Left cardiac atrium (tissue), 4 donors: Measurements from ENCODE around the gene DEXI. TPM values are rescaled to one million over a fixed set of nuclear protein-coding genes. Genes with fewer than 3 reads are reported as not detected.
"Not testable (repeated sequence)": the region's sequence is repeated elsewhere in the genome, so short reads cannot be mapped to it uniquely, and the experiment has no call there.

Experiments used
- ATAC-seq, 2 donors: fragments of 200-7000 bp; cut with Tn5 transposase; one replicate each; pipeline ENCODE4 v1.9.1; 2020; ENCODE audit warnings: mild to moderate bottlenecking in 2 of 2, moderate library complexity in 2 of 2
- DNase-seq: peaks from one replicate; pipeline ENCODE4 v3.0.0-alpha.2; 2020
- intact Hi-C, 2 donors: fragments of 100-400 bp; cut with DNase I; formaldehyde crosslinking; loops; one replicate each; pipeline versions ENCODE4 v1.14.1 to v1.15.1; 2022 to 2023
- total RNA-seq, 2 donors: library from RNA; stranded (reverse); fragmentation: NEBNext Ultra II Directional; extraction: Animal tissue kit (Norgen Biotek cat#: 25700); gene quantifications; one replicate each; pipeline ENCODE4 v1.2.1, GENCODE V29; 2021
- donor health status: DM: no; HTN: yes; CAD: no.
- donor health status: DM: no; HTN: yes; CAD: no; lungs with severe emphysema.
- donor health status: DM: yes; HTN: yes; CAD: no.
- donor health status: Dilated cardiomyopathy.

DEXI gene
- total RNA-seq, 2 donors from 2014 or later: 68.5 to 84.9 TPM

- ATAC-seq: no peak
- intact Hi-C loops: loop anchor here in 1 of 2 donors (10.0 kb wide), 1 partner anchor 358 kb away; no protein-coding TSS in a partner anchor
- DNase-seq: no peak
Measured at GRCh38 chr16:10932959-10933710, 9.1 kb downstream of the DEXI start.

GRCh38 chr16:10931977-10932632 lies 10.2 kb downstream of the DEXI start:
- intact Hi-C loops: loop anchor here in 1 of 2 donors (10.0 kb wide), 1 partner anchor 357 kb away; no protein-coding TSS in a partner anchor

GRCh38 chr16:10931134-10931533 lies 11.1 kb downstream of the DEXI start:
- no peak for DNase-seq
- ATAC-seq: no peak
- intact Hi-C loops: loop anchor here in 1 of 2 donors (10.0 kb wide), 1 partner anchor 356 kb away; no protein-coding TSS in a partner anchor

More at GRCh38 chr16:10931977-10932632, 10.2 kb downstream of the DEXI start:
- DNase-seq (no peak), ATAC-seq (no peak)

- intact Hi-C loops: loop anchor here in 1 of 2 donors (10.0 kb wide), 1 partner anchor 356 kb away; no protein-coding TSS in a partner anchor
Measured at GRCh38 chr16:10930755-10931093, 11.5 kb downstream of the DEXI start.

GRCh38 chr16:10929853-10930754 lies 12.2 kb downstream of the DEXI start:
- intact Hi-C loops: loop anchor here in 1 of 2 donors (10.0 kb wide), 1 partner anchor 355 kb away; no protein-coding TSS in a partner anchor
- DNase-seq: no peak
- ATAC-seq: peak; percentile 38 to 65

More at GRCh38 chr16:10930755-10931093, 11.5 kb downstream of the DEXI start:
- DNase-seq (no peak), ATAC-seq (no peak)

GRCh38 chr16:10929097-10929496 lies 13.2 kb downstream of the DEXI start:
- ATAC-seq, intact Hi-C loops, DNase-seq: not testable (repeated sequence)

GRCh38 chr16:10927497-10928112 lies 14.7 kb downstream of the DEXI start:
- DNase-seq (no peak), ATAC-seq (no peak)
- intact Hi-C loops: no loop called here

- intact Hi-C loops: no loop called here
- ATAC-seq (no peak), DNase-seq (no peak)
Measured at GRCh38 chr16:10926867-10927266, 15.4 kb downstream of the DEXI start.

GRCh38 chr16:10926094-10926493 lies 16.2 kb downstream of the DEXI start:
- no peak for ATAC-seq
- DNase-seq: no peak
- intact Hi-C loops: no loop called here

GRCh38 chr16:10925285-10925684 lies 17.0 kb downstream of the DEXI start:
- ATAC-seq, intact Hi-C loops, DNase-seq: not testable (repeated sequence)

GRCh38 chr16:10923650-10924214 lies 18.5 kb downstream of the DEXI start:
- ATAC-seq (peak; percentile 63 to 76), DNase-seq (peak; percentile 57)
- intact Hi-C loops: loop anchor here in 1 of 2 donors (5.0 kb wide), 1 partner anchor 96 kb away; no protein-coding TSS in a partner anchor

GRCh38 chr16:10923146-10923649 lies 19.1 kb downstream of the DEXI start:
- intact Hi-C loops: loop anchor here in 1 of 2 donors (5.0 kb wide), 1 partner anchor 96 kb away; no protein-coding TSS in a partner anchor
- DNase-seq (no peak), ATAC-seq (no peak)

GRCh38 chr16:10922328-10923145 lies 19.7 kb downstream of the DEXI start:
- ATAC-seq: peak; percentile 34 to 51
- intact Hi-C loops: loop anchor here in 1 of 2 donors (5.0 kb wide), 1 partner anchor 95 kb away; no protein-coding TSS in a partner anchor
- DNase-seq: peak; percentile 87

GRCh38 chr16:10921536-10922327 lies 20.5 kb downstream of the DEXI start:
- DNase-seq: peak; percentile 58

GRCh38 chr16:10920726-10921427 lies 21.4 kb downstream of the DEXI start:
- DNase-seq (no peak), ATAC-seq (peak in 1 of 2 donors; percentile 2)
- intact Hi-C loops: loop anchor here in 1 of 2 donors (2.0 to 5.0 kb wide), 2 partner anchors 94 to 176 kb away; no protein-coding TSS in a partner anchor

More at GRCh38 chr16:10921536-10922327, 20.5 kb downstream of the DEXI start:
- intact Hi-C loops: loop anchor here in 1 of 2 donors (2.0 to 5.0 kb wide), 2 partner anchors 94 to 177 kb away; no protein-coding TSS in a partner anchor
- peak; percentile 5 to 38 for ATAC-seq
